ENCODE measurements around the gene ARGLU1.

DNA sequence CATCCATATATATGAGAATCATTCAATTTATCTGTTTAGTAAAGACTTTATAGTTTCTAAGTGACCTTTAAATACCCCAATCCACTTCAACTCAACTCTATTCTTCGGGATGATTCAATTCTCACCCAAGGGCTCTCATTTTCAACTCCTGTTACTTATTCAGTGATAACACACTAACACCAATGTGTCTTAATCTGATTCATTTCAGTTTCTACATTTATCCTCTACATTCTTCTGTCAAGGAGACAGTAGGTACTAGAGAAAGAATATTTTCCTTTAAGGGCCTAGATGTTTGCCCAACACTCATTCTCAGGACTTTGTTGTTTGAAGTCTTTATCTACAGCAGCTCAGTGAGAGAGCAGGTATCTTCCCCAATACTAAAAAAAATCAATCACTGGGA lies 7.1 kb downstream of the ARGLU1 start:
- TF ChIP-seq CTCF (conservative IDR thresholded peaks at IDR 0.05; ENCODE audit: low read depth, low read length) (no peak), EZH2 (IDR thresholded peaks at IDR 0.05; ENCODE audit: borderline replicate concordance, low read depth, low read length, poor library complexity, severe bottlenecking) (no peak)
